Fibroblast of upper back skin (primary cell): ENCODE measurements around the gene IRS2.
"Not testable (repeated sequence)": the region's sequence is repeated elsewhere in the genome, so short reads cannot be mapped to it uniquely, and the experiment has no call there.

ENCODE experiments used
- DNase-seq: peaks from one replicate; pipeline ENCODE4 v3.0.0-alpha.2; 2013

IRS2 gene

GRCh38 chr13:109748677-109749076, 37.7 kb downstream of the IRS2 start:
- DNase-seq, result no peak

GRCh38 chr13:109747524-109747923, 38.9 kb downstream of the IRS2 start:
- DNase-seq, result peak; percentile 20

DNA sequence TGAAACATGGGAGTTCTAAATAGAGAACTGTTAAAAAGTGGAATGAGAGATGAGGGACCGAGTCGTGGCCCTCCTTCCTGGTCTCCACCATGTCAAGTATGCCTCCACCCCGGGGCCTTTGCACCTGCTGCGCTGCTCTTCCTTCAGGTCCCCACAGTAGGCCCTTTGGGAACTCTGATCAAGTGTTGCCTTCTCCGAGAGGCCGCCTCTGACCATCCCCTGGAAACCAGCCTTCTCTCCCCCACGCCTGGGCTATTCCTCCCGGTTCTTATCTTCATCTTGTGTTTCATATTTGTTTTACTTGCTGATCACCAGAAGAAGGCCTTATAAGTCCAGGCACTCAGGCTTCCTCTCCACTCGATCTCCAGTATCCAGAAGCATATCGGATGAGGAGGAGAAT, 40.0 kb downstream of the IRS2 start:
- no peak for DNase-seq

GRCh38 chr13:109745702-109746101, 40.7 kb downstream of the IRS2 start:
- DNase-seq, result no peak

DNA sequence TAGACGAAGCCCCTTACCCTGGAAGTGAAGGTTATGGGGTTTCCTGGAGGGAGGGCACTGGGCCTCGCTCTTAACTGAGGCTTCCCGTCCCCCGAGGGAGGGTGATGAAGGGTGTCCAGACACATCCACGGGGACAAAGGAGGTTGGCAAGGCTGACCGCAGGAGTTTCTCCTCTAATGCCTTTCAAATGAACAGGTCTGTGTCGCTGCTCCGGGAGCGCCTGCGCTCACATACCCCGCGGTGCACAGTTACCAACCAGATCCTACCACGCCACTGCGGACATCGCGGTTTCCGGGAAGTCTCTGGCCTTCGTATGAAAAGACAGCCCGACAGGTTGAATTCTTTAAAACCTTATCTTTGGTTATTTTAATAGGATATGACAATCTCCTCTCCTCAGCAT, 41.3 kb downstream of the IRS2 start:
- no peak for DNase-seq

- DNase-seq, result no peak
Observed at GRCh38 chr13:109744512-109745051, 41.8 kb downstream of the IRS2 start.

GRCh38 chr13:109743706-109744453, 42.5 kb downstream of the IRS2 start:
- peak; percentile 72 for DNase-seq

DNA sequence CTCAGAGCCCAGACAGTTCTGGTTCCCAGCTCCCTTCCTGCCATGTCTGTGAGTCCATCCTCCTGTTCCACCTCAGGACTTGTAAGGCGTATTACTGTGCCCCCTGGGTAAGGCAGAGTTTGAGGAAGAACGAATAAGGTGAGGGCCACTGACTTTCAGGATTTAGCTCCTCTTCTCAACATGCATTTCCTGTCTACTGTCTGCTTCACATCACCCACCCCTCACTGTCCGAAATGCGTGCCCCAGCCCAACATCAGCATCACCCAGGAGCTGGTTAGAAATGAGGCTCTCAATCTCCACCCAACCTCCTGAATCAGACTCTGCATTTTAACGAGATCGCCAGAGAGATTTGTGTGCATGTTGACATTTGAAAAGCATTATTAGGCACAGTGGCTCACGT, 44.4 kb downstream of the IRS2 start:
- no peak for DNase-seq

GRCh38 chr13:109740721-109741120, 45.7 kb downstream of the IRS2 start:
- no peak for DNase-seq

DNA sequence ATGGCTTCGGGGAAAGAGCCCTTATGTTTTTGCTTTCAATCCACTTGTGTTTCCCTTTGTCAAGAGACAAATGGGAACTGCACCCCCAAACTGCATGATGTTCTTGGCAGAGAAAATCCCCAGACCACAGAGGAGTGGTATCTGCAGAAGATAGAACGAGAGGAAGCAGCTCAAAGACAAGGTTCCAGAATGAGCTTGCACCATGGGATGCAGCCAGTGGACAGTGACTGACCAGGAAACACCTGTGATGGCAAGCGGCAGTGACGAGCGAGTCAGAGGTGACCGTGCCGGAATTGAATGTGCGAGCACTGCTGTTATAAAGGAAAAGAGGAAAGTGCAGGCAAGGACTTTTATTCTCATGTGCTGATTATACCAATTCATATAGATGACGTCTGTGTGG, 46.3 kb downstream of the IRS2 start:
- DNase-seq, result no peak

DNA sequence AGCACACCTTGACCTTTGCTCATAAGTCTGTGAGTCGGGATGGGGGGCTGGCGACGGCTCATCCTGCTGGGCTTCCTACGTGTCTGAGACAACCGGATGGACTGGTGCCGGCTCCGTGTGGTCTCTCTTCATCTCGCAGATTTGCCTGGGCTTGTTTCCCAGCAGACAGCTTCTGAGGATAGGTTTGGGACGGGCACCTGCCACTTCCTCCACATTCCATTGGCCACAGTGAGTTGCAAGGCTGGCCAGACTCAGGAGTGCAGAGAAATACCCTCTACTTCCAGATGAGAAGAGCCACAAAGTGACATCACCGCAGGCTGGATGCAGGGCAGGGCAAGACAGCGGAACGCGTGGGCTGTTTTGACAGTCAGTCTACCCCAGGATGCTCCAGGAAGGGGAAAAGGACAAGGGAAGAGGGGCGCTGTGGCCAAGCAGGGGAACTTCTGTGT, 48.1 kb downstream of the IRS2 start:
- no peak for DNase-seq

DNA sequence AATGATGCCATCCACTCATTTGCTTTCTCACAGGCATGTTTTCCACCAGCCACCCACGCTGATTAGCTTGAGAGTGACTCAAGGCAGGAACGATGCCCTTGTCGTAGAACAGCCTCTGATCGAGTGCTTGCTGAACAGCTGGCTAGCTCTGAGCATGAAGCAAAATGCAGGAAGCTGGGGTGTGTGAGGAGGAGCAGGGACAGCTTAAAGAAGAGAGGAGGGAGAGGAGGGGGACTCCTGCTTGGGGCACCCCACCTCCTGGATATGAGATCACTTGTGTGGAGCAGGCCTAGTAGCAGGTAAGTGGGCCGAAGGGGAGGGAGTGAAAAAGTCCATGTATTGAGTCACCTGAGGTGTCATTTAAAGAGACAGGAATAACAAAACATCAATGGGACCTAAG, 48.8 kb downstream of the IRS2 start:
- DNase-seq, result no peak

DNA sequence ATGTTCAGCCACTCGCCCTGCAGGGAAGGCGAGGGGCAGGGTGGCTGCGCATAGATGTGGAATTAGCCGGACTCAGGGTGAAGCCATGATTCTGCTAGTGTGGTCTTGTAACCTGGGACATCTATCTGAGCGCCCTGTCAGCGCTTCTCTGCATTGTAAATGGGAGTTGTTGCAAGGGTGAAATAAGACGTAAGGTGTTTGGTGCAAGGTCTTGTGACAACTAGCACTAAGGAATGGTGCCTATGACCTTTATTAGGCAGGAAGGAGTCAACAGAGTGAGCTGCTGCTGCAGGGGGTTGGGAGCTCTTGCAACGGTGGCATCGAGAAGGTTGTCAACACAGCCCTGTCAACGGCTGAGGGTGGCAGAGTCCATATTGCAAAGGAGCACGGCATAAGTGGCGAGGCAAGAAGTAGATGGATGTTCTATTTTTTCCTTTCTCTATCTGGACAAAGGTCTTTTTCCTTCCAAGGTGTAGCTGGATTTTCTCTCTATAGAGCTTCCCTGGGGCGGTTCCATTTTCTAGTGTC, 49.3 kb downstream of the IRS2 start:
- DNase-seq, result no peak

DNA sequence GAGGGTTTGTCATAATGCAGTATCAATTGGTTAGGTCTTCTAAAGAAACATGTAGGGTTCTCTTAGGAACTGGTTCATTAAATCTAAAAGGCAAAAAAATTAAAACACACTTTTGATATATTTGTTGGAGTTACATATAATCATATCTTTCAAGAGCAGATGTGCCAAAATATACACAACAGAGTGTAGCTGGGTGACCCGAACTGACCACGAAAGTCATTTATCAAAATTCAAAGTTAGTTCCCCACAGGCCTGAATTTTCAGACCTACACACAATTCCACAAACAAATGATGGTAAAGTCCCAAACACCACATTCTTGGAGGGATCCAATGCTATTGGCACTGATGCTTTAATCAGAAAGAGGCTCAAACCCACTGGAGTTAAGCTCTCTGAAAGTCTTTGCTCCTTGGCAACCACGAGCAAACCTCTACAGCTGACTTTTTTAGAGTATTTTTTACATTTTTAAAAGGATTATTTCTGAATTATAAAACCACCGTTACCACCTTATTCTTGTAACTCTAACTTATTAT, 50.9 kb downstream of the IRS2 start:
- no peak for DNase-seq

DNA sequence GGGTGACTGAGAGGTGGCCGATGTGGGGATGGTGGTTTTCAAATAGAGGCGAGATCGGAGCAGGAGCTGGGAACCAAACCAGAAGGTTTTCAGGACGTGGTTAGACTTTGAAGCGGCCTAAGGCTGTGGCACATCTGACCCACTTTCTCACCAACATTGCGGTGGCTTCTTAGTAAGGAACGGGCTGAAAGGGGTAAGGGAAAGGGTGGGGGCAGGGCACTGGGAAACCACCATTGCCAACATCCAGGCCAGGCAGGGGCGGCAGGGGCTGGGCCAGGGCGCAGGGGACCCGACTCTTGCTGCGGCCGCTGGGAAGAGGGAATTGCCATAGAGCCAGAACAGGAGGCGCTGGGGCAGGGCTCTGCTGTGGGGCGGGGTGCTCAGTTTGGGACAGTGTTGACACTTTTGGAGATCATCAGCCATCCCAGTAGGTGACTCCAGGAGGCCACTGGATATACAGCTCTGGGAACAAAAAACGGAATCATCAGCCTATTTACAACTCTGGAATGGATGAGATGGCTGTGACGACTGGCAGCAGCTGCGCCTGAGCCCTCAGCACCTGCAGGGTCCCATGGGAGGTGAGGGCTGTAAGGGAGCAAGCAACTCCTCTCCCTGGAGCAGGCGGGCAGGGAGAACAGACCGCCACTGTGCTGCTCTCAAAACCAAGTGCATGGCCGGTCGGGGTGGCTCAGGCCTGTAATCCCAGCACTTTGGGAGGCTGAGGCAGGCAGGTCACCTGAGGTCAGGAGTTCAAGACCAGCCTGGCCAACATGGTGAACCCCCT, 52.2 kb downstream of the IRS2 start:
- DNase-seq, result no peak

GRCh38 chr13:109733550-109733949, 52.8 kb downstream of the IRS2 start:
- no peak for DNase-seq

- not testable (repeated sequence) for DNase-seq
Observed at GRCh38 chr13:109732470-109733170, 53.8 kb downstream of the IRS2 start.

DNA sequence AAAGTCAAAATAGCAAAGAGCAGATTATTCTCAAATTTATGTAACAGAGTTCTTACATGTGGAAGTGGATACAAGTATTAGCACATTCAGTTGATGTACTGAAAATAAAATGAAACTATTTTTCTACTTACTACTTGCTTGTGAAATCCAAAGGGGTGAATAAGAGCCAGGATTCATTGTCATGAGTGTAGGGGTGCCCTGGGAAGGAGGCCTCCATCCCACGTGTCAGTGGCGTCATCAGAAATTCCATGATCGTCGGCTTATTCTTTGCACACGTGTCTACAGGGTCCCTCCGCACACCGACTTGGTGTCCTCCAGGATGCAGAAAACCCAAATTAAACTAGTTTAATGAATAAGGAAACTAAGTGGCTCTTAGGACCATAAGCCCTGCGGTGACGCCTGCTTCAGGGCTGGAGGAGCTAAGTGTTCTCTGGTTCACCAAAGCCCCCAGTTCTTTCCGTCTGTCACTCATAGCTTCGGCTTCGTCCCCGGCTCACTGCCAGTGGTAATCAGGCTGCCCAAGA, 55.5 kb downstream of the IRS2 start:
- DNase-seq, result no peak

DNA sequence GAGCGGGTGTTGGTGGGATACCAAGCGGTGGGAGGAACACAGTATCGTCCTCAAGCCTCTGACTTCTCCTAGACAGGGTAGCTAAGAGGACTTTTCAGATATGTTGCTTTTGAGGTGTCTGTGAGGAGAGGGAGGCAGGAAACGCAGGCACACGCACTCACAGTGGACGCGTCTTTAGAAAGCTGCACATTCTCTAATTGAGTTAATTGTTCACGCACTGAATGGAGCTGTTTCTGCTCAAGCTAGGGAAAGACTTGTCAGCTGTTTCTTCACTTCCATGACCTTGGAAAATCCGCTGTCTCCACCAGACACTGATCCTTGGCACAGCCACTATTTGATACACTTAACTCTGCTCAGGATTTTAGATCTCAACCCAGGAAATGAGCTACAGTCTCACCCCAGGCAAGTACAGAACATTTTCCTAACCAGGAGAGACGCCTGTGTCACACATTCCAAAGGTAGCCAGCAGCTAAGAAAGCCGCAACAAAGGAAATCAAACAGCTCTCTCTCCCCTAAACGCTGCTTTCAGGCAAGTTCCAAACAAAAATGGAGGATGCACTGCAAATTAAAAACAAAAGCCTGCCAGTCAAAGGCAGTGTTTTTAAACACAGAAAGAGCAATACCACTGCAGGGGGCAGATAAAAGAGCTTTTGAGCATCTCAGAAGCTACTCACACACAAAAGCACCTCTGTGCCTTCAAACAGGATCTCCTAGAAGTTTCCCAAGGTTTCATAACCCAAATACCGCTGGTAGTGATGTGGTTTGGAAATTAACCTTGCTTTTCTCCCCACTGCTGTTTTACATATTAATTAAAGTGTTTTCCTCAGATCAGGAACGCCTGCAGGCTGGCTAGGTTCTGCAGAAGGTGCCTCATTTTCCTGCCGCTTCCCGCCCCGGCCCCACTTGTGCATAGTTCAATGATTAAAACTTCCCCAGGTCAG, 57.3 kb downstream of the IRS2 start:
- DNase-seq, result peak; percentile 39

DNA sequence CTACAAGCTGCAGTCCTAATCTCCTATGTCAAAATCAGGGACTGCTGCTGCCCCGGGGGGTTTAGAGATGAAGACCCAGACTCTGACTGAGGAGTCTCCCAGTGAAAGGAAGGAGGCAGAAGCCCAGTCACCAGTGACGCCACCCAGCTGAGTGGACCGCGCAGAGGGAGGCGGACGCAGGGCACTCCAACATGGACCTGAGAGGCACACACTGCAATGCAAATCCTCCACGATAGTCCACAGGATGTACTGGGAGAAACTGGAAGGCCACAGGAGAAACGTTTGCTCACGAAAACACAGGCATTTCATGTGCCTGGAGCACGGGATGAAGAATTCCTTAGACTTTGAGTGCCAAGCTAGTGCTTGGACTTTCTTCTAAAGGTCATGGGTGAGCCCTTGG, 58.3 kb downstream of the IRS2 start:
- no peak for DNase-seq

DNA sequence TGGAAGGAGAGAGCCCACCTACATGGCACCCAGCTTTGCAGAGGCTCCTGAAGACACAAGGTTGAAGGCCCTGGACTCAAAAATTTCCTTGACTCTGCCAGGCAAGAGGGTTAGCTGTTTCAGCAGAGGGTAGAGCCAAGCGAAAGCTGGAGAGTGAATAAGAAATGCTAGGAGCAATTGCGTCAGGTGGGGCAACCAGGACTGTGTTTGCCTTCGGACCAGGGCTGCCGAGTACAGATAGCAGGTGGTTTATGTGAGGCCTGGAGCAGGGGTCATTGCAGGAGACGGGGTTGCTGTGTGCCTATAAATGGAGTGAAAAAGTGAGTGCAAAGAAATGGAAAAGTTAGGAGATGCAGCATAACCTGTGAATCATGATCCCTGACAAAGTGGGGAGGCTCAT, 59.1 kb downstream of the IRS2 start:
- DNase-seq, result no peak
